Measurements from ENCODE around the gene TRPV6. TPM values are rescaled to one million over a fixed set of nuclear protein-coding genes. Genes with fewer than 3 reads are reported as not detected.

TRPV6 gene
- total RNA-seq, 1 donor from 2014 or later, result 0.38 TPM

GRCh38 chr7:142842251-142842766, 43.2 kb downstream of the TRPV6 start:
- TF ChIP-seq CTCF (IDR thresholded peaks at IDR 0.05), result no peak

GRCh38 chr7:142838461-142839213, 46.9 kb downstream of the TRPV6 start:
- no peak overlapping the region for H3K27ac ChIP-seq
- H3K9me3 ChIP-seq, result no peaks in the 10 kb centered on the region
- no peaks in the 10 kb centered on the region for H3K4me1 ChIP-seq
- intact Hi-C loops (cut with DNase I), result no loop called here
- H3K27me3 ChIP-seq, result no peaks in the 10 kb centered on the region
- no peak for TF ChIP-seq CTCF (IDR thresholded peaks at IDR 0.05)
- DNase-seq (no peak), ATAC-seq (no peak)
- no peaks in the 10 kb centered on the region for H3K36me3 ChIP-seq
- no peak overlapping the region for H3K4me3 ChIP-seq

More at GRCh38 chr7:142842251-142842766, 43.2 kb downstream of the TRPV6 start:
- H3K9me3 ChIP-seq, result no peaks in the 10 kb centered on the region
- no peaks in the 10 kb centered on the region for H3K27me3 ChIP-seq
- no peaks in the 10 kb centered on the region for H3K36me3 ChIP-seq
- intact Hi-C loops (cut with DNase I), result no loop called here
- no peak for ATAC-seq
- H3K4me1 ChIP-seq, result no peaks in the 10 kb centered on the region
- no peak overlapping the region for H3K4me3 ChIP-seq
- no peak overlapping the region for H3K27ac ChIP-seq
- no peak for DNase-seq

GRCh38 chr7:142836426-142836825, 49.1 kb downstream of the TRPV6 start:
- ATAC-seq (no peak), DNase-seq (no peak)
- Histone ChIP-seq H3K27me3 (no peaks in the 10 kb centered on the region), H3K27ac (no peak overlapping the region), H3K4me3 (no peak overlapping the region), H3K9me3 (no peaks in the 10 kb centered on the region), H3K4me1 (no peaks in the 10 kb centered on the region), H3K36me3 (no peaks in the 10 kb centered on the region)
- TF ChIP-seq CTCF (IDR thresholded peaks at IDR 0.05), result no peak
- intact Hi-C loops (cut with DNase I), result no loop called here

GRCh38 chr7:142835487-142835886, 50.1 kb downstream of the TRPV6 start:
- Histone ChIP-seq H3K4me3 (no peak overlapping the region), H3K36me3 (no peaks in the 10 kb centered on the region), H3K4me1 (no peaks in the 10 kb centered on the region), H3K27me3 (no peaks in the 10 kb centered on the region), H3K27ac (no peak overlapping the region), H3K9me3 (no peaks in the 10 kb centered on the region)
- intact Hi-C loops (cut with DNase I), result no loop called here
- DNase-seq (no peak), ATAC-seq (no peak)
- TF ChIP-seq CTCF (IDR thresholded peaks at IDR 0.05), result no peak

- Histone ChIP-seq H3K27ac (no peak overlapping the region), H3K4me1 (no peaks in the 10 kb centered on the region), H3K4me3 (no peak overlapping the region), H3K27me3 (no peaks in the 10 kb centered on the region), H3K9me3 (no peaks in the 10 kb centered on the region), H3K36me3 (no peaks in the 10 kb centered on the region)
- DNase-seq (no peak), ATAC-seq (no peak)
- no peak for TF ChIP-seq CTCF (IDR thresholded peaks at IDR 0.05)
- intact Hi-C loops (cut with DNase I), result no loop called here
Observed at GRCh38 chr7:142833174-142834048, 52.1 kb downstream of the TRPV6 start.

Data from upper lobe of right lung (tissue), 1 donor.